GM19395 (cell line): Measurements from ENCODE around the gene GULP1.

Experiments used
- ATAC-seq: cut with Tn5 transposase; IDR thresholded peaks from one replicate; pipeline ENCODE4 v1.9.1; 2021; ENCODE audit warnings: mild to moderate bottlenecking, moderate library complexity; ENCODE audit not compliant: unreplicated experiment

Gene GULP1

DNA sequence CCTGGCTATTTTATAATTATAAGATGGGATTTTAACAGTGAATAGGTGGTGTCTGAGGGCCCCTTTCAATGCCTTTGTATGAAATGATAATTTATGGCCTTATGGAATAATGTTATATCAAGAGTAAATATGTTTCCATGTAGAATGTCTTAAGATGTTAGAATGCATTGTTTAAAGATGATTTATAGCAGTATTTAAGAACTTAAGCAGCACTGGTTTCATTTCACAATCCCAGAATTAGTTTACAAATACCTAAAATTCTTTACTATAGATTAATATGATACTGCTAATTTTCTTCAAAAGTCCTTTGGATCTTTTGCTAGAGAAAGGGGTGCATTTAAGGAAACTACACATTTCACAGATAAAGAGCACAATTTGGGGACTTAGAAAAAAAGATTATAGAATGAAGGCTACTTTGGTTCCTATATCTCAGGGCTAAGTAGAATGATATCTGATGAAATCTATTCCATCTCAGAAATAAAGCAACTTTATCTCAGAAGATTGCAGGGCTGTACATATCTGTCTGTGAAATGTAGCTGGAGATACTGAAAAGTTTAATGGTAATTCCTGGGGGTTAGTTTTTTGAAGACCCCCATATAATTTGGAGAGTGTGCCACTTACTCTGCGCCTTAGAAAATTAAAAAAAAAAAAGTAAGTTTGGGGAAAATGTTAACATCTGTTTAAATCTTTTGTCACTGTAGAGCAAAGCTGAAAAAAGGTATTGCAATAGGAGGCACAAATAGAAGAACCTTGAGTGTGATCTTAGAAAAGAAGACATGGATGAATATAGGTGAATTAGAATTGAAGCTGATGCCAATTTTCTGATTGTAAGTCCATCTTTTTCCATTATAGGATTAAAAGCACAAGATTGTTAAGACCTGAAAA is 123.4 kb downstream of the GULP1 start:
- no peak for ATAC-seq

DNA sequence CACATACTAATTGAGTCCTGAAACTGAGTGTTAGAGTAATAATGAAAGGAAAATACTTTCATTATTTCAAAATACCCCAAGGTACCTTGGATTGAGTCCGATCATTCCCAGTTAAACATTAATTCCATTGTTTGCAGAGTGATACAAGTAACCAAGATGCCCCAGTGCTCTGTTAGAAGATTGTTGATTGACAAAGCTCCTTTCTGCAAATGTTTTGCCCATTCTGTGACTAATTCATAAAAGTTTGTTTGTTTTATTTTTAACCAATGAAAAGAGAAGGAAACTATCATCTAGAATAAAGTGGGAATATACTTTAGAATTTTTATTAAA is 124.0 kb downstream of the GULP1 start:
- peak; percentile 73 for ATAC-seq

DNA sequence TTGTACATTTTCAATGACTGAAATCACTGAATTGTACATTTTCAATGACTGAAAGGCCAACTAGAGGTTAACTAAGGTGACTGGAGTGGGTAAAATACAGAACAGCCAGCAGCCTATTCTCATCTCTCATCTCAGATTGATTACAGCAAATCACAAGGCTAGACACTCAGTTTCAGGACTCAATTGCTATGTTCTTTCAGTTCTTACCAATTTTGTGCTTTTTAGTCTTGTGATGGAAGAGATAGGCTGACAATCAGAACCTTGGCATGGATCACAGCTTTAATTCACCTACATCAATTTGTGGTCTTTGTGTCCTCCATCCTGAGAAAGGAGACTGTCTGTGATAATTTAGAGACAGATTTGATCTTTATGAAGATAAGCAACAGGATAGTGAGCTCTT is 124.7 kb downstream of the GULP1 start:
- ATAC-seq: no peak

DNA sequence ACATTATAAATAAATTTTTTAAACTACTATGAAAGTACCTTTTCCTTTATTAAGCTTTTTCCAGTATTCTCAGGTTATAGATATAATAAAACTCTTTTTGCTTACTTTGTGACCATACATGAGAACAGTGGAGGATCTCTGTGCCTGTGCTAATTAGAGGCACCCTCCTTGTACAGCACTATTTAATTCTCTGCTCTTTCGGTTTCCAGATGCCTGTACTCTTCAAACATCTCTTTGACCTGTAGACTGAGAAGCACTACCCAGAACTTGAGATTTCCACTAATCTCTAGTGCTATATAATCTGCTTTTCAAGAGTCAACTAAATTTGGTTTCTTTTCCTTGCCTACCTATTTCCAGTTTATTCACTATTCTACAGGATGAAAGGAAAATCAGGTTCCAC is 131.1 kb downstream of the GULP1 start:
- ATAC-seq: no peak

- ATAC-seq: no peak
These were observed 133.6 kb downstream of the GULP1 start for GRCh38 chr2:188425266-188425665.

DNA sequence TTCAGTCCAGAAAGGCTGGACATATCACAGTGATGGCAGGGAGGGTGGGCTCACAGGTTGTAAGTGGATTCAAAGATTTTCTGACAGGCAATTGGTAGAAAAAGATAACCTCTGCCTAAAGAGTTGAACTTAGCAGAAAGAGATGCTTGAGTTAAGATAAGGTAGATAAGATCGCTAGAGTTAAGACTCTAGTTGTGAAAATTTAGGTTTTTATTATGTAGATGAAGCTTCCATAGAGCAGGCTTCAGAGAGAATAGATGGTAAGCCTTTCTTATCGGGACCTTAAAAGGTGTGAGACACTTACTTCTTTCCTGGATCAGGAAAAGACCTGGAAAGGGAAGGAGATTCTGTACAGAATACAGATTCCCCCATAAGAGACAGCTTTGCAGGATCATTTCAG is 134.4 kb downstream of the GULP1 start:
- no peak for ATAC-seq

DNA sequence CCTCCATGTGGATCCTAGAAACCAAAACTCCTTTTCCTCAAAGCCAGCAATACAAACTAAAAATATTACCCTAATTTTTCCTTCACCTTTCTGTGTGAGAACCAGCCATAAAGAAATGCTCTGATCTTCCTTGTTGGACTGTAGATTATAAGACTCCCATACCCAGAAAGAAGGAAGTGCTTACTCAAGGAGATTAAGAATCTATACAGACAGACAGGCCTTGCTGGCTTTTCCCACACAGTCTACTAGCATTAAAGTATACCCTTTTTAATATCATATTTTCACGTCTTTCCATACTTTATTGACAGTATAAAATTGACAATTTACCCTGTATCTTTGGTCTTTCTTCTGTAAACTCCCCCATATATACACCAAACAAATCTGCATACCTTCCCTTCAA is 139.0 kb downstream of the GULP1 start:
- ATAC-seq: no peak

GRCh38 chr2:188434018-188434417 is 142.3 kb downstream of the GULP1 start:
- ATAC-seq: no peak

DNA sequence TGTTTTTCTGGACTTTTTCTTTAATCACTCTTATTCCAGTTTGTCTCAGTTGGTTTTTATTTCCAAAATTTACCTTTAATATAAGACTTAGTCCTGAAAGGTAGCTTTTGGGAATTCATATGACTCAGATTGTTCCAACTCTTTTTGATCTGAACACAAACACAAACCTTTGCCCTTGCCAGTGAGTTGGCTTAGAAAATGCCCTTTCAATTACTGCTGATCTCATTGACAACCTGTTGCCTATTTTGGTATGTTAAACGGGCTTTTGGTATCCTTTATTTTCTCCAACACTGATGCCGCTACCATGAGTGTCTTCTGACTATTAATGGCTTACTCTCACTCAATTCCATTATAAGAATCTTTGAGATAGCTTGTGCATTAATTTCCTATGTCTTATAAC is 143.4 kb downstream of the GULP1 start:
- ATAC-seq: no peak

DNA sequence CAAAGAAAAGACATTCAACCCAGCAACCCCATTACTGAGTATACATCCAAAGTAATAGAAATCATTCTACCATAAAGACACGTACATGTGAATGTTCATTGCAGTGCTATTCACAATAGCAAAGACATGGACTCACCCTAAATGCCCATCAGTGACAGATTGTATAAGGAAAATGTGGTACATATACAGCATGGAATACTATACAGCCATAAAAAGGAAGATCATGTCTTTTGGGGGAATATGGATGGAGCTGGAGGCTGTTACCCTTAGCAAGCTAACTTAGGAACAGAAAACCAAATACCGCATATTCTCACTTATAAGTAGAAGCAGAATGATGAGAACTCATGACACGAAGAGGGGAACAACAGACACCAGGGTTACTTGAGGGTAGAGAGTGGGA is 145.9 kb downstream of the GULP1 start:
- no peak for ATAC-seq

GRCh38 chr2:188439986-188440385 is 148.3 kb downstream of the GULP1 start:
- no peak for ATAC-seq

GRCh38 chr2:188440849-188441248 is 149.2 kb downstream of the GULP1 start:
- ATAC-seq: no peak

DNA sequence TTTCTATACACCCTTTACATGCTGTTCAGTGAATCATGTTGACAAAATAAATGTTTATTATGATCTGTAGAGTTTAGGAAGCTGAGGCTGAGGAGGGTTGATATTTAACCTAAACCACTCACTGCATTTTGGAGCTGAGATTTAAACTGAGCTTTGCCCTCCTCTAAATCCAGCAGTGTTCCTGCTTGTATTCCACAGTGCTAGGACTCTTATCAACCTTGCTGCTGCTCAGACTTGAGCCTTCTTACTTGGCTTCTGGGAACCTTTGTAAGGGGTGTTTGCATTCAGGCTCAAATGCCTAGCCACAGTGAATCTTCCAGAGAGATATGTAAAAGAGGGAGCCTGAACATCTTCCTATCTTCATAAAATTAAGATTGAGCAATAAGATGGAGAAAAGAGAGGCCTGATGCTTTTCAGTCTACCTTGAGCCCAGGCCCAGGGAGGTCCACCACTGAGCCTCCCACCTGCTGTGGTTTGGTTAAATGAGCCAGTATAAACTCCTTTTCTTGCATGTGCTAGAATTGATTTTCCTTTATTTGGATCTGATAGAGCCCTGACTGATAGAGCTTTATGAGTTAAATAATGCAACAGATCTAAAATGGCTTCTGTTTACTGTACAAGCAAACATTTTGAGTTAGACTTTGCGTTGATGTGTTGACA is 149.7 kb downstream of the GULP1 start:
- no peak for ATAC-seq

DNA sequence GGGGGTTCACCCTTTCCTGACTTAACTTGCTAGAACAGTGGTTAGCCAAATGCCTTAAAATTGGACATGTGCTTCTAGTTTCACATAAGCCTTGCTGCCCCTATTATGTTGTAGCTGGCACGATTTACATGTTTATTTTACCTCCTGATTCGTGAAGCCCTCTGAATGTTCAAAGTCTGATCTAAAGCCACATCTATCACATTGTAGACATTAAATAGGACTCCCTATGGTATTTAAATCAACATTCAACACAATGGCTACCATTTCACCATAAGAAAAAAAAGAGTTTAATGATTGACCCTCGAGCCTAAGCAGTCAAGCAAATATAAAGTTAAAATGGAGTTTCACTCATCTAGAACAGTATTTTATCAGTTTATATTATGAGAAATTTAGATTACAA is 151.5 kb downstream of the GULP1 start:
- ATAC-seq: no peak

GRCh38 chr2:188444106-188444835 is 152.6 kb downstream of the GULP1 start:
- ATAC-seq: no peak

- no peak for ATAC-seq
These were observed 157.9 kb downstream of the GULP1 start for GRCh38 chr2:188449561-188449960.

DNA sequence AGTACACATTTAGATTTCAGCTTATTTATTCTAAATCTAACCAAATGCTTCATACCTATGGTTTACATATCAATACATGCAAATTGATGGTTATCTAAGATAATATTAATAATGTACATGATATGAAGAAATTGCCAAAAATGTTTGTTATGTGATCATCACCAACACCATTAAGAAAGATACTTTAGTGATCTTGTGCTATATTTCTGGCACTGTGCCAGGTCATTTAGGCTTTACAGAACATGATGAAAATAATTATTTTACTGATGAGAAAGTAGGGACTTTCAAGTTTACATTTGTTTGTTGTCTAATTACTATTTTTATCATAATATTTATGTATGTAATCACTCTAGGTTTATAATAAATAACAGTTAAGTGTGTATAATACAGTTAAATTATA is 158.3 kb downstream of the GULP1 start:
- ATAC-seq: no peak

- ATAC-seq: no peak
These were observed 159.2 kb downstream of the GULP1 start for GRCh38 chr2:188450732-188451483.

- no peak for ATAC-seq
These were observed 160.4 kb downstream of the GULP1 start for GRCh38 chr2:188452084-188452483.

DNA sequence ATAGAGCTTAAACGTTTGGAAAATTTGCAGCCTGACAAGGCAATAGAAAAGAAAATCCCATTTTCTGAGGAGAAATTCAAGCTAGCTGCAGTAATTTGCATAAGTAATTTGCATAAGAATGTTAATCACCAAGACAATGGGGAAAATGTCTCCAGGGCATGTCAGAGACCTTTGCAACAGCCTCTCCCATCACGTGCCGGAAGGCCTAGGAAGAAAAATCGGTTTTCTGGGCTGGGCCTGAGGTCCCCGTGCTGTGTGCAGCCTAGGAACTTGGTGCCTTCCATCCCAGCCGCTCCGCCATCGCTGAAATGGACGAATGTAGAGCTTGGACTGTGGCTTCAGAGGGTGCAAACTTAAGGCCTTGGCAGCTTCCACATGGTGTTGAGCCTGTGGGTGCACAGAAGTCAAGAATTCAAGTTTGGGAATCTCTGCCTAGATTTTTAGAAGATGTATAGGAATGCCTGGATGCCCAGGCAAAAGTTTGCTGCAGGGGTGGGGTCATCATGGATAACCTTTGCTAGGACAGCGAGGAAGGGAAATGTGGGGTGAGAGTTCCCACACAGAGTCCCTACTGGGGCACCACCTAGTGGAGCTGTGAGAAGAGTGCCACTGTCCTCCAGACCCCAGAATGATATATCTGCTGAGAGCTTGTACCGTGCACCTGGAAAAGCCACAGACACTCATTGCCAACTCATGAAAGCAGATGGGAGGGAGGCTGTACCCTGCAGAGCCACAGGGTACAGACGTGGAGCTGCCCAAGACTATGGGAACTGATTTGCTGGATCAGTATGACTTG is 164.6 kb downstream of the GULP1 start:
- no peak for ATAC-seq
